Hypothalamus (tissue), 51 donors: ENCODE results near the gene LHFPL2.

Experiments
- DNase-seq, 51 donors: peaks; one replicate each; lab custom pipeline; 2025; lab: John Stamatoyannopoulos, UW

Gene LHFPL2

GRCh38 chr5:78509884-78510769, 138.4 kb downstream of the LHFPL2 start:
- peak in 48 of 51 donors; percentile 14 to 74 (median 50) for DNase-seq

- DNase-seq, result peak in 3 of 51 donors; percentile 36 to 77 (median 44)
Observed at GRCh38 chr5:78509145-78509865, 139.3 kb downstream of the LHFPL2 start.

- peak in 1 of 51 donors; percentile 57 for DNase-seq
Observed at GRCh38 chr5:78508186-78508765, 140.3 kb downstream of the LHFPL2 start.

GRCh38 chr5:78507531-78507930, 141.0 kb downstream of the LHFPL2 start:
- DNase-seq, result peak in 1 of 51 donors; percentile 24

GRCh38 chr5:78506261-78507024, 142.1 kb downstream of the LHFPL2 start:
- peak in 14 of 51 donors; percentile 3 to 66 (median 24) for DNase-seq

- no peak for DNase-seq
Observed at GRCh38 chr5:78505860-78506259, 142.7 kb downstream of the LHFPL2 start.

- peak in 47 of 51 donors; percentile 21 to 88 (median 70) for DNase-seq
Observed at GRCh38 chr5:78504704-78505677, 143.6 kb downstream of the LHFPL2 start.

GRCh38 chr5:78503958-78504653, 144.5 kb downstream of the LHFPL2 start:
- no peak for DNase-seq

- no peak for DNase-seq
Observed at GRCh38 chr5:78501411-78502352, 146.9 kb downstream of the LHFPL2 start.

GRCh38 chr5:78500871-78501270, 147.7 kb downstream of the LHFPL2 start:
- DNase-seq, result no peak

- no peak for DNase-seq
Observed at GRCh38 chr5:78500028-78500427, 148.5 kb downstream of the LHFPL2 start.

- no peak for DNase-seq
Observed at GRCh38 chr5:78499485-78499884, 149.1 kb downstream of the LHFPL2 start.

- DNase-seq, result peak in 2 of 51 donors; percentile 15 to 24
Observed at GRCh38 chr5:78497573-78498533, 150.7 kb downstream of the LHFPL2 start.

GRCh38 chr5:78496373-78496772, 152.2 kb downstream of the LHFPL2 start:
- no peak for DNase-seq

- no peak for DNase-seq
Observed at GRCh38 chr5:78495800-78496199, 152.8 kb downstream of the LHFPL2 start.

GRCh38 chr5:78492650-78493049, 155.9 kb downstream of the LHFPL2 start:
- DNase-seq, result no peak
